ENCODE data around the gene NDUFS7.

Gene NDUFS7

DNA sequence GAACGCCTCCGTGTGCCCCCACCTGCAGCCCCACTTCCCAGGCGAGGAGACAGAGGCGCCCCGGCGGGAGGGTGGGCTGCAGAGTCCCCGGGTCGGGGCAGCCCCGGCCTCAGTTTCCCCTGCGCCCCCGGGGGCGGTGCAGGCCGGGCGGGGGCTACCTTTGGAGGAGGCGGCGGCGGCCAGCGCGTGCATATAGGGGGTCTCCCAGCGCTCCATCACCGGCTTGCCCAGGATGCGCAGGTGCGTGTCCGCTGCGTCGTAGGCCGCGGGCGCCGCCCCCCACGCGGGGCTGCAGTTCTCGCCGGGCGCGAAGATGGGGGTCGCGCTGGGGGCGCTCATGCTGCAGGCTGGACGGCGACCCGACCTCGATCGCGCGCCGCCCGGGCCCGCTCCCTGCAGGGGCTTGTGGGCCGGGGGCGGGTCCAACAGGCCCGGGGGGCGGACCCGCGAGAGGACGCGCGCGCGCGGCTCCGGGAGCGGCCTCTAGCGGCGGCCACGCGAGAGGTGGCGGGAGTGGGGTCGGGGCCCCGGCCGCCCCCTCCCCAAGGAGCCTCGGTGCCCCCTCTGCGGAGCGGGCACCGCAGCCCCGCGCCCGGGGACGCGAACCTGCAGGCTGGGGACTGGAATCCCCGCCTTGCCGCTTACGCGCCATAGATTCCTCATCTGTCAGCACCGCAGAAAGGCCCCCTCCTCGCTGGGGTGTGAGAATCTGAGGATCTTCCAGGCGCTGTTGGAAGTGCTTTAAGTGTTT is 17.6 kb downstream of the NDUFS7 start, which contains the start of gene GAMT:
TSS of gene GAMT (minus strand) at position 405 of the 751 bp plus-strand sequence. CDS start at position 339, 66 bp downstream.
- no peak for DNase-seq (ENCODE audit: low read depth)

DNA sequence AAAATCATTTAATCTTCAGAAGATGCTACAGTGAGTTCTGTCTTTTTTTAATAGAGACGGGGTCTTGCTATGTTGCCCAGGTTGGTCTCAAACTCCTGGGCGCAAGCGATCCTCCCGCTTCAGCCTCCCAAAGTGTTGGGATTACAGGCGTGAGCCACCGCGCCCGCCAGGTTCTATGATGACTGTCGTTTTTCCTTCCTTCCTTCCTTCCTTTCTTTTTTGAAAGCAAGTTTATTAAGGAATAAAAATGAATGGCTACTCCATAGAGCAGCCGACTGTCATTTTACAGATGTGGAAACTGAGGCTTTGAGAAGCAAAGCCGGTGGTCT is 18.1 kb downstream of the NDUFS7 start:
- no peak for DNase-seq (ENCODE audit: low read depth)

DNA sequence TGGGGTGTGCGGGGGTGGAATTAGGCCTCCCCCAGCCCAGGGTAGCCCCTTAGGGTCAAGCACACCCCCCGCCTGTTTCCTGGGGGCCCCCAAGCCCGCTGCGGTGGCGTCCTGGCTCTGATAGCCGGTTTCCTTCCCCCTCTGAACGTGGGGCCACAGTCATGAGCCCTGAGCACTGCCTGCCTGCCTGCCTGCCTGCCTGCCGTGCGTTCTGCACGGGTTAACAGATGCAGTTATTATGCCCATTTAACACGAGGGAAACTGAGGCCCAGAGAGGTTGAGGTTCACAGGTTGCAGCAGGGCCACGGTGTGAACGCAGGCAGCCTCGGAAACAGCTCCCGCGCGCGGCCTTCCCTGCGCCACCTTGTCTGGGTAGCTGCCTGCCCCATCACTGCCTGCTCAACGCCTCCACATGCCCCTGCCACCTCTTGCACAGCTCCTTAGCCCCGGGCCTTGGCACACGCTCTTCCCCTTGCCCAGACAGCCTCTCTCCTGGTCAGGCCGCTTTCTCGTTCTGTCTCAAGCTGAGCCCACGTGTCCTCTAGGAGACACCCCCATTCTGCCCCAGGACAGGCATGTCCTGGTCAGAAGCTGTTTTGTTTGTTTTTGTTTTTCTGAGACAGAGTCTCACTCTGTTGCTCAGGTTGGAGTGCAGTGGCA is 18.8 kb downstream of the NDUFS7 start:
- DNase-seq (ENCODE audit: low read depth), result no peak

DNA sequence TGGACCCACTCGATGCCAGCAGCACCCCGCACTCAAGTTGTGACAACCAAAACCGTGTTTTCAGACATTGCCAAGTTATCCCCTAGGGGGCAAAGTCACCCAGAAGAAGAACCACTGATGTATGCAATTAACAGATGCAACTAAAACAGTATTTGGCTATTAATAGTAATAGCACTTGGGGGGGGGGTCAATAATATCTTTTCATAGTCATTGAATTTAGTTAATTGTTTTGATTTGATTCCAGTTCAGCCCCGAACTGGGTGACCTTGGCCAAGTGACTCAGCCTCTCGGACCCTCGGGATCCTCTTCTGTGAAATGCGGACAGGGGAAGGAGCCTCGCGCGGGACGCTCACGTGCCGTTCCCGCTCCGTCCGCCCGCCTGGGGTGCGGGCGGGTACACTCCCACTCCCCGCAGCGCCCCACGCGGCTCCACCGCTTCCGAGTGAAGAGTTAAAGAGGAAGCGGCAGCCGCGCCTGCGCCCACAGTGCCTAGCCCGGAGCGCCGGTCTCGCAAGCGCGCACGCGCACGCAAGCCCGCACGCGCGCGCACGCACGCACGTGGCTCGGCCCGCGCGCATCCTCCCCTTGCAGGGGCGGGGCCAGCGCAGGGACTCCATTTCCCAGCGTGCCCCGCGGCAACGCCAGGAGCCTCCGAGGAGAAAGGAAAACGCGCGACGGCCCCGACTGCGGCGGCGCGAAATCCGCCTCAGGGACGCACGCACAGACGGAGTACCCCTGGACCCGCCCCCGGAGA is 23.2 kb downstream of the NDUFS7 start:
- DNase-seq (ENCODE audit: low read depth), result peak; percentile 95

DNA sequence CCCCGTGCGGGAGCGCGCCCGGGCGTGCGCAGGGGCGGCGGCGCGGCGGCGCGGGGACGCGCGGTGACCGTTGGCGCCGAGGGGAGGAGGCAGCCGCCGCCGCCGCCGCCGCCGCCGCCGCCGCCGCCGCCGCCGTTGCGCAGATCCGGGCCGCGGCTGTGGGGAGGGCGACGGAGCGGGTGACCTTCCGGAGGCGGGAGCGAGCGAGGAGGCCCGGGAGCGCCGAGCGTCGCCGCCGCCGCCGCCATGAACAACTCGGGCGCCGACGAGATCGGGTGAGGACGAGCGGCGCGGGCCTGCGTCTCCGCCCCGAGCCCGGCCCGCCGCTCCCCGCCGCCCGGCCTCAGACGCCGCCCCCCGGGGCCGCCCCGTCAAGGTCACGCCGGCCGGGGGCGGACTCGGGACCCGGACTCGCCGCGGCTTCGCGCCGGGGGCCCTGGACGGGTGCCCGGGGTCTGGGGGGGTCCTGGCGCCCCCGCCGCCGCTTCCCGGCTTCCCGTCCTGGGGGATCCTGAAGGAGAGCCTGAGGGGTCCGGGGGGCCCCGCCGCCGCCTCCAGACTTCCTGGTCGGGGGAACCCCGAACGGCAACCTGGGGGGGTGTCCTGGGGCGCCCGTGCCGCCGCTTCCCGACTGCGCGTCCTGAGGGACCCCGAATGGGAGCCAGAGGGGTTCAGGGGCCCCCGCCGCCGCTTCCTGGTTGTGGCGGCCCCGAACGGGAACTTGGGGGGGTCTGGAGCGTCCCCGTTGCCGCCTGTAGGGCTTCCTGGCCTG is 24.0 kb downstream of the NDUFS7 start, which contains the start of gene DAZAP1:
TSS of gene DAZAP1 (plus strand) at position 59 of the 772 bp plus-strand sequence. CDS start at position 247, 188 bp downstream.
- no peak for DNase-seq (ENCODE audit: low read depth)

DNA sequence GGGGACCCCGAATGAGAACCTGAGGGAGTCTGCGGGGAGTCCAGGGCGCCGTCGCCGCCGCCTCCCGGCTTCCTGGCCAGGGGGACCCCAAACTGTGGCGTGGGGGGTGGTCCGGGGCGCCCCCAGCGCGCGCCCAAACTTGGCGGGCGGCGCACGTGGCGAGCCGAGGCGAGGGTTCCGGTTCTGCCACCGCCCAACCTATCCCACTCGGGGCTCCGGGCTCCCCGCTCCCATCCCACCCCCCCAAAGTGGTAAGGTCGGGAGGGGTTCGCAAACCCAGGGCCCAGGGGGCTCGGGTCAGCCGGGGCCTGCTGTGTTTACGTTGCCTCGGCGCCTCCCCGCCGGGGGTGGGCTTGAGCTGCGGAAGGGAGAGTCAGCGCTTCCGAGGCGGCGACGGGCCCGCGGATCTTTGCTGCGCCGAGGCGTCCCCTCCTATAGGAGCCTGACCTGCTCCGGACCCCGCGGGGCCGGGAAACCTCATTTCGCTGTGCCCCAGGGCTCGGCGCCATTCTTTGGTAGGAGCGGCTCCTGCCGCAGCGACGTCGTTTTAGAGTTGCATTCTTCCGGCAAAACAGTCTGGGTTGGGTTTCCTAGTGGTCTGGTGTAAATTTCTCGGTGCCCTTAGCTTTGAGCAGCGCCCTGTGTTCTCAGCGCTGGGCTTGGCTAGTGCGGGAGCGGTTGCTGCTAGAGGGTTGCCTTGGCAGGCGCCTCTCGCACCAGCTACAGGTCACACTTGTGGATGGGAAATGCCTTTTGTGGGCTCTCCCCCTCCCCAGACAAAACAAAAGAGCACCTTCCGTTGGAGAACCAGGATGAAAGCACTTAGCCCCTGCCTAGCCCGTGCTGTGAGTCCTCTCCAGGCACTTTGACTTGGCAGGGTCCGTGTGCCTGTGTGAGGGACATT is 24.8 kb downstream of the NDUFS7 start:
- DNase-seq (ENCODE audit: low read depth), result no peak

DNA sequence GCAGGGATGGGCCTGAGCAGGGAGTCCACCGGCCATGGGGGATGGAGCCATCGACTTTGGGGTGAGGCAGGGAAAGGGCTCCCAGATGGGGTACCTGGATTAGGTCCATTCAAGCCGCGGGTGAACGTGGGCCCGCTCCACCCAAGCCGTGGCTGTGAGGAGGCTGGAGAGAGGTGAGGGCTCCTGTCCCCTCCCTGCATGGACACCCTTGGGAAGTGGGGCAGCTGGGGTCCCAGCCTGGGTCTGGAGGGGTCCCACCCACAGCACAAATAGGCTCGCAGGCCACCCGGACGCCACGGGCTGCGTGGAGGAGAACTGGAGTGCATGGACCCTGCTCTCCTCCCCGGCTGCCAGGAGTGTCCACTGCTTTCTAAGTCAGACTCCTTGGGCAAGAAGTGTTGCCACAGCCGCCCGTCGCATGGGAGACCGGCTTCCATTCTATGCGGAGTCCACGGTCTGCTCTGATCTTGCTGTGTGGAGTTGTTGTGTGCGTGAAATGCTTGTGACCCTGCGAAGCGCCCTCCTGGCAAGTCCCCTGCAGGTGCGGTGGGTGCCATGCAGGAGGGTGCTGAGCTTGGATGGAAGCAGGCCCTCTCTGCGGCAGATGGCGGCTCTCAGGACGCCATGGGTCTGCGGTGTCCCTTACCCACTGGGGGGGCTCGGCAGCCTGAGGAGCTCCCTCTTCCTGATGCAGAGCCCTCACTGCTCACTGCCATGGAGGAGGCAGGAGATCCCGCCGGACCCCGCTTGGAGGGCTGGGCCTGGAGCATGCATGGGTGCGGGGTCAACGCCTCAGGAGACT is 25.7 kb downstream of the NDUFS7 start:
- no peak for DNase-seq (ENCODE audit: low read depth)

DNA sequence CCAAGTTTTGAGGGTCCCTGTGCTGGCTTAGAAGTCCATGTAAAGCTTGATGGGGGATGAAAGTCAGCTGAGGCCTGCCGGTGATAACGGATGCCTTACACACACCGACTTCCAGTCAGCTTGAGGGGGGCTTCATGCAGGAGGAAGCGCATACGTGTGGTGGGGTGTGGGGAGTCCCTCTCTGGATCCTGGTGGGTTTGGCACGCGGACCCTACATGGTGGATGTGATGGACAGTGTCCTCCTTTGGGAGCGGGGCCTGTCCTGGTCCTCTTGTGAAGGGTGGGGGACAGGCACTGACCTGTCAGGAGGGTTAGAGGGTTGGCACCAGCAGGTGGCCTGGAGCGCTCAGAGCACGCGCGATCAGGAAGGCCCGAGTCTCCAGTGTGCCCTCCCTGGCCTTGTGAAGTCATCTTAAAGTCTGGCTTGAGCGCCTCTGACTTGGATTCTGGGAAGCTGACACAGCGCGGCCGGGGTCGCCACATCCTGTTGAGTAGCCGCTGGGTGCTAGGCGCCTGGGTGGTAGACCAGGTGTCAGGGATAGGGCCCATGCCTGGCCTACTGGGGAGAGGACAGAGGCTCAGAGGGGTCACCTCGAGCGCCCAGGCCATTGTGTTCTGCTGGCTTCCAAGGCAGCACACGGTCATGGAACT is 26.6 kb downstream of the NDUFS7 start:
- DNase-seq (ENCODE audit: low read depth), result no peak

DNA sequence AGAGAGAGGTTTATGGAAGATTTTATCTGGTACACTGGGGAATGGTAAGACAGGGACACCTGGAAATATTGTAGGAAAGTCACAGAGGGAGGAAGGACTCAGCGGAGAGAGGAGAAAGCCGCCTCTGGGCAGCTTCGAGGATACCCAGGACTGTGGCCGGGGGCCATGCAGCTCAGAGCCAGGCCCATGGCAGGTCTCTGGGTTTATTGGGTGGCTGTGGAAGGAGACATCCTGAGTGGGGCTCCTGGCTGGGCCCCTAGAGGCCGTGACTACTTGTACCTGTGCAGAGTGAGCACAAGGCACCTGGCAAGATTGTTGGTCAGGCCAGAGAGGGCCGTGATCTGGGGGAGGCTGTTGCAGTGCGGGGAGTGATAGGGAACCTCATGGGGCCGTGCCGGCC is 27.1 kb downstream of the NDUFS7 start:
- DNase-seq (ENCODE audit: low read depth), result no peak

DNA sequence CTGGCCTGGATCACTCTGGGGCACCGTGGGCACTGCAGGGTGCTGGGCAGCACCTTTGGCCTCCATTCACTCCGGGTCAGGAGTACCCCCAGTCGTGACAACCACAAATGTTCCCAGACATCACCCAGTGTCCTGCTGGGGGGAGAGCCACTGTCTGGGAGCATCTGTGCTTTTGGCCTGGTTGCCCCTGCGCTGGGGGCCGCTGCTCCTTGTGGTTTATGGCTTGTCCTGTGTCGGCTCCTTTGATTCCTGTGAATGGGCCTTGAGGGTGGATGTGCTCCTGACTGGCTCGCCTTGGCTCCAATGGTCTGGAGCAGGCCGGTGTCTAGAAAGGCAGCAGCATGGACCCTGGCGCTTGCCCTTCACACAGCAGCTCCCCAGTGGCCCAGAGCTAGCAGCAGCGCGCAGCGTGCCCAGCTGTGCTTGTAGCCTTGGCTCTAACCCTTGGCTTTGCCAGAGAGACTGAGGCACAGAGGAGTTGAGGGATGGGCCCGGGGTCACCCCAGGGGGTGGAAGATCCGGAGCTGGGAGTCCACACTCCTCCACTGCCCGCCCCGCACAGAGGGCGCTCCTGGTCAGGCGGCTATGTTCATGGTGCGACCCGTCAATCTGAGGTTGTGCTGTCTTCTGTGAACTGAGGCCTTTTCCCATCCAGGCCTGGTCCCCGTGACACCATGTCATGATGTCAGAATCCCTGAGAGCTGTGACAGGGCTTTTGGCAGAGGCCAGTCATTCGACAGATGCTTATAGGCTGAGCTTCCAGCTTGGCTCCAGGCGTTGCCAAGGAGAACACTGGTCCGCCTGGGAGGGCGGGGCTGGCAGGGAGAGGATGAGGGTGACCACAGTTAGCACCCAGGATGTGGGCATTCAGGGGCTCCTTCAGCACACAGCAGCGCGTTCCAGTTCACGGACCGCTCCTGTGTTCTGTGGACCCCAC is 27.8 kb downstream of the NDUFS7 start:
- no peak for DNase-seq (ENCODE audit: low read depth)

DNA sequence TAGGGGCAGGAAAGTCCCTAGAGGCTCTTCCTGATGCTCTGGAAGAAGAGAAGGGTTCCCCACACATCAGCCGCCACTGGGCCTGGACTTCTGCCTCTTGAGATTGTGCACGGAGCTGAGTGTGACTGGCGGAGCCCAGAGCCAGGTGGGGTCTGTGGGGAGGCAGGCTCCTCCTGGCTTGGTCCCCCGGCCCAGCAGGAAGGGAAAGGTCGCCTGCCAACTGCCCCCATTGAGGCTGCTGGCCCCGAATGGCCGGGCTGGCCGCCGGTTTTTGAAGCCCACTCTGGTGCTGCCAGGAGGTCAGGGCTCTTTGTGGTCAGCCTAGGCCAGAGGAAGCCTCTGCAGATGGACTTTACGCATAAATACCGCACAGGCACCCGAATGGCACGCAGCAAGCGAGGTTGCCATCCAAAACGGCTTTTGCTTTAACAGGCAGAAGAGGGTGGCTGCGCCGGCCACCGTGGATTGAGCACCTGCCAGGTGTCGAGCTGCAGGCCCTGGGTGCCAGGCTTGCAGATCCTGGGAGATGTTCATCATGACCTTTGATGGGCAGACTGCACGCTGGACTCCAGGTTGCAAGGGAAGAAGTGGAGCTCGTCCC is 28.7 kb downstream of the NDUFS7 start:
- no peak for DNase-seq (ENCODE audit: low read depth)

DNA sequence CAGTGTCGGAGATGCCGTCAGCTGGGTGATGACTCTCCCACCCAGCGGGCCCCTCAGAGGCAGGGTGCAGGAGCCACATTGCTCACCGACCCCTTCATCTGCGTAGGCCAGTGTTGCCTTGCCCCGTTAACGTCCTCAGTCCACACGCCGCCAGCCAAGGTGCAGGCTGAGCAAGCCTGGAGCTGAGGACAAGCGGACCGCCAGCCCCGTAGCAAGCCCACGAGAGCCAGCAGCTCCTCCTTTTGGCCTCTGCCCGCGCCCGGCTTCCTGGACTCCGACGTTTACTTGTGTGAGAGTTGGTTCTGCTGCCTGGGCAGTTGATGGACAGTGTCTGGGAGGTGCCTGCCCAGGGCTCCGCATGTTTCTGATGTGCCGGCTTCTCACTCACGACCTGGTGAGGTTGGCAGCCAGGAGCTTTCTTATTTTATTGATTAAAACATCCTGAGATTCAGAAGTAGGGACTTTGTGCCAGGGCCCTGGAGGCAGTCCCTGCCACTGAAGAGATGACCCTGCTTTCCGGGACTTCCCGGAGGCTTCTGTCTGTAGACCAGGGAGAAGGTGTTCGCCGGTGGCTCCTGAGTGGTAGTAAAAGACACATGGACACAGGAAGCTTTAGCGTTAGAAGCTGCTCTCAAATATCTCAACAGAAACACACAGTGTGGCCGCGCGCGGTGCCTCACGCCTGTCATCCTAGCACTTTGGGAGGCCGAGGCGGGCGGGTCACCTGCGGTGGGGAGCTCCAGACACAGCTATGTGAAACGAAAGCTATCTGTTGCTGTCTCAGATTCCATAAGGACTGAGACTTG is 29.5 kb downstream of the NDUFS7 start:
- no peak for DNase-seq (ENCODE audit: low read depth)

DNA sequence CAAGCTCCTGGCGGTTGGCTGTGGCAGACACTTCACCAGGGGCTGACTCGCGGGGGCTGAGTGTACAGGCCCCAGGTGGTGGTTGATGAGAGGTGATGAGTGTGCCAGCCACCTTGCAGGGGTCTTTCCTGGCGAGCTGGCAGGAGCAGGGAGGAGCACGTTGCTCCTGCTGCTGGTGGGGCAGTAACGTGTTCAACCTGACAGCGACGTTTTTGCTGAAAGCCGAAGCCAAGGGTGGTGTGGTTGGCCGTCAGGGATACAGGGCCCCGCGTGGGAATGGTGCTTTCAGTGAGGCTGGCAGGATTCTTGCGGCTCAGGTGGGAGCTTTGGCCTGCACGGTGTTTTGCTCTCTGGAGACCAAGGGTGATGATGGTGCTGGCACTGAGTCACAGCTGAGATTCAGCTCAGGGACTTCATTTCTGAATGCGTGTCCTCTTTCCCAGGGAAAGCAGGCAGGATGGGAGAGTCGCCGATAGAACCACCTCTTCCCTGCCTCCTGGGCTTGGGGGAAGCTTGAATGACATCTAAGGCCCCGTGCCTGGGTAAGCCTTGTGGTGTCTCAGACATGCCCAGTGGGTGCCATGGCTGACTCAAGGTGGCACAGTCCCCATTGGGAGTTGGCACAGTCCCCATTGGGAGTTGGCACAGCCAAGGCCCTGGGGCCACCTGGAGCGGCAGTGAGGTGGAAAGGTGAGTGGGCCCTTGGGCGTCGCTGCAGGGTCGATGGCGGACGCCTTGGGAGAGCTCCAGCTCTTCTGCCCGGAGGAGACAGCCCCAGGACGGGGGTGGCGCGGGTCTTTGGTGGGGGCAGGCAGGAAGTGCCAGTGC is 32.5 kb downstream of the NDUFS7 start:
- DNase-seq (ENCODE audit: low read depth), result no peak

DNA sequence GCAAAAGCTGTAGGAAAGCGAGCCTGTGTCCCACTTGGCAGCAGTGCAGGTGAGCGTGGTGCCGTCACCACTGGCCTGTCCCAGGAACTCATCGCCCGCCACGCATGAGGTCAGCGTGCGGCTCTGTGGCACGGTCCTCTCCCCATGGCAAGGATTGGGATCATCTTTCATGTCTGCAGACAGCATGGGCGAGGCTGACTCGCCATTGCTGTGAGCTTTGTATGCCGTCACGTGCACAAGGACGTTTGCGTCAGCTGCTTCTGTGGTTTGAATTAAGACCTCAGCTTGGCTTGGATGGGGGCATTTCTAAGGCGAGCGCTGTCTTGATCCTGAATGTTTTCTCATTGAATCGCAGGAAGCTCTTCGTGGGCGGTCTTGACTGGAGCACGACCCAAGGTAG is 33.4 kb downstream of the NDUFS7 start:
- DNase-seq (ENCODE audit: low read depth), result no peak

DNA sequence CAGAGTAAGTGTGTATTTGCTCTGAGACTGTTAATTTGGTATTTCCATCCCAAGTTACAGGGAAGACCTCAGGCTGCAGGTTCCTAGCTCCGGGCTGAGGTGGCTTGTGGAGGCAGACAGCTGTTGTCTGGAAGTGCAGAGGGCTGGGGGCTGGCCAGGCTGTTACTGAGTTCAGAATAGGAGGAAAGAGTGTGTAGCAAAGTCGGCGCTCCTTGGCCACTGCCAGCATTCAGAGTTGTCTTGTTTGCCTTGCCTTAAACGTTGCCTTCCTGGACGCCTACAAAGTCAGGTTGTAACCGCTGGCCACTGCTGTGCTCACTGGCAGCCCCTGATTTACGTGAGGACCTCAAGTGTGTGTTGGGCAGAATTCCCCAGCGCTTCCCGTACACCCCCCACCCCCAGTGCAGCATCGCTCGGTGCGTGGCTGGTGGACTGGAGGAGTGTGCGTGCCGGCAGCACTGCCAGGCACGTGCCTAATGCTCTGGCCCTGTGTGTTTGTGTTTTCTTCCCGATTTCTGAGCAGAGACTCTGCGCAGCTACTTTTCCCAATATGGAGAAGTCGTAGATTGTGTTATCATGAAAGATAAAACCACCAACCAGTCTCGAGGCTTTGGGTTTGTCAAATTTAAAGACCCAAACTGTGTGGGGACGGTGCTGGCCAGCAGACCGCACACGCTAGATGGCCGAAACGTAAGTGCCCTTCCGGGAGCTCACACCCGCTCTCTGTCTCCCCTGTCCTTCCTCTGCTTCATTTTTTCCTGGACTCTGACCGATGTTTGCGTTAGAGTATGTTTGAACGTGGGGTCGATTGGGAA is 34.2 kb downstream of the NDUFS7 start:
- DNase-seq (ENCODE audit: low read depth), result no peak

DNA sequence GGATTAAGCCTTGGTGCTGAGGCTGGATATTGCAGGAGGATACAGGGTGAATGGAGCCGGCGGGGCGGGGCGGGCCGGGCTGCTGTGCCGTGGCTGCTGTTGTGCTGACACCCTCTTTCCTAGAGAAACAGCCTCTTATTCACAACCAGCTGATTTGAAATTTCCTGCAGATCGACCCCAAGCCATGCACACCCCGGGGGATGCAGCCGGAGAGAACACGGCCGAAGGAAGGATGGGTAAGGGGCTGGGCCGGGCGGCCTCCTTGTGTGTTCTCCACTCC is 34.7 kb downstream of the NDUFS7 start:
- no peak for DNase-seq (ENCODE audit: low read depth)

Measured in fibroblast of the conjunctiva (primary cell).